Liver (tissue), 10 donors: ENCODE measurements around the gene ZNF18. TPM values are rescaled to one million over a fixed set of nuclear protein-coding genes. Genes with fewer than 3 reads are reported as not detected.

Experiments used
- DNase-seq: peaks from one replicate; pipeline ENCODE4 v3.0.0-alpha.2; 2017; ENCODE audit warnings: low spot score
- H3K27ac ChIP-seq, 2 donors: one replicate each; pipeline ENCODE4 v1.7.0; 2013; ENCODE audit warnings: inconsistent platforms in 2 of 2, low read length in 2 of 2, control low read depth in 1 of 2, low read depth in 1 of 2, mild to moderate bottlenecking in 1 of 2
- H3K27me3 ChIP-seq, 4 donors: one replicate each; pipeline versions ENCODE4 v1.6.1 to v1.7.0; 2013; ENCODE audit warnings: low read length in 3 of 4, inconsistent platforms in 1 of 4, mild to moderate bottlenecking in 1 of 4, moderate library complexity in 1 of 4; ENCODE audit not compliant: control insufficient read depth in 4 of 4, insufficient read depth in 4 of 4
- H3K36me3 ChIP-seq, 4 donors: one replicate each; pipeline versions ENCODE4 v1.6.1 to v1.7.0; 2013; ENCODE audit warnings: low read length in 3 of 4, mild to moderate bottlenecking in 3 of 4, low read depth in 1 of 4, moderate library complexity in 1 of 4; ENCODE audit not compliant: control insufficient read depth in 4 of 4, insufficient read depth in 3 of 4
- H3K4me1 ChIP-seq, 4 donors: one replicate each; pipeline versions ENCODE4 v1.6.1 to v1.7.0; 2013; ENCODE audit warnings: low read length in 3 of 4, mild to moderate bottlenecking in 3 of 4, moderate library complexity in 1 of 4; ENCODE audit not compliant: control insufficient read depth in 4 of 4, insufficient read depth in 4 of 4
- H3K4me3 ChIP-seq, 3 donors: one replicate each; pipeline versions ENCODE4 v1.6.1 to v1.7.0; 2013; ENCODE audit warnings: low read length in 3 of 3, control low read depth in 1 of 3, low read depth in 1 of 3, mild to moderate bottlenecking in 1 of 3
- H3K9ac ChIP-seq, 2 donors: one replicate each; pipeline ENCODE4 v1.7.0; 2013; ENCODE audit warnings: low read length in 2 of 2, mild to moderate bottlenecking in 2 of 2, moderate library complexity in 2 of 2, control low read depth in 1 of 2, low read depth in 1 of 2
- H3K9me3 ChIP-seq, 4 donors: one replicate each; pipeline versions ENCODE4 v1.6.1 to v1.7.0; 2013; ENCODE audit warnings: low read length in 3 of 4; ENCODE audit not compliant: control insufficient read depth in 4 of 4
- HNF4A ChIP-seq, 2 donors: conservative IDR thresholded peaks; 2 replicates each; pipeline ENCODE4 v1.6.1; 2016; ENCODE audit warnings: antibody characterized with exemption in 2 of 2, mild to moderate bottlenecking in 2 of 2
- HNF4G ChIP-seq: IDR thresholded peaks from 2 replicates; pipeline ENCODE4 v1.6.1; 2016; ENCODE audit warnings: antibody characterized with exemption
- NR2F2 ChIP-seq: IDR thresholded peaks from 2 replicates; pipeline ENCODE4 v1.6.1; 2016; ENCODE audit warnings: antibody characterized with exemption
- TAF1 ChIP-seq: conservative IDR thresholded peaks from 2 replicates; pipeline ENCODE4 v1.6.1; 2016; ENCODE audit warnings: antibody characterized with exemption, mild to moderate bottlenecking
- WGBS: extraction: QIAGEN DNeasy Blood & Tissue Kit; methylation state at CpG from one replicate; pipeline ENCODE4 v1.1.7; 2013; 5-methylcytosine and 5-hydroxymethylcytosine counted together
- polyA plus RNA-seq, 2 donors: library from polyadenylated mRNA; stranded (reverse) in 1 of 2; unstranded in 1 of 2; fragments of 200-250 nt in 1 of 2; fragments of >200 nt in 1 of 2; fragmentation: Nextera tagmentation in 1 of 2; extraction: Ambion mirVana in 1 of 2; gene quantifications; one replicate each; pipeline versions ENCODE4 v1.2.1 to v1.2.3, GENCODE V29; 2013 to 2015
- small RNA-seq: library from RNA; depleted of rRNA; stranded (forward); fragments of <200 nt; gene quantifications from one replicate; pipeline ENCODE3, GENCODE V24; 2014
- total RNA-seq, 2 donors: library from RNA; depleted of rRNA; stranded (reverse); fragments of >200 nt; gene quantifications; one replicate each; pipeline ENCODE4 v1.2.3, GENCODE V29; 2014
- donor health status: healthy.
- donor health status: healthy.
- donor health status: healthy.
- donor health status: healthy.
- donor health status: healthy.

The ZNF18 gene
- total and polyA plus RNA-seq, 4 donors, result 2.1 to 4.5 (median 3.5) TPM

DNA sequence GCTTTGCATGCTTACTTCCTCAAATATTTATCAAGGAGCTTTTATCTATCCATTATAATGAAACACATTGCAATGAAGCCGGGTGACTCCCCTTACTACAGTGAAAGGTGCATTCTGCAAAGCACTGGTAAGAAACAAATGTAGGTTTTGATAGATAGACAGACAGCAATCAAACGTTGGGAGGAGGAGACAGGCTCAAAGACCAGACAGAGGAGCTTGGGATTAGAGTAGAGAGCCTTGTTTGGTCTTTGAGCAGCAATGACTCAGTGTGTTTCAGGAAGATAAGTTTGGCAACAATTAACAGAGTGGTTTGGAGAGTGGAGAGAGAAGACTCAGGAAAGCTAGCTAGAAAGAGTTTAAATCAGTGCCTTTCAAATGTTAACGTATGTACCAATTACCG, 68.8 kb downstream of the ZNF18 start:
- 32% methylated on average over 4 of the region's 4 CpGs for WGBS

More for the DNA sequence above, 68.8 kb downstream of the ZNF18 start:
- Histone ChIP-seq H3K9me3 (no peaks in the 10 kb centered on the region), H3K4me1 (no peaks in the 10 kb centered on the region), H3K4me3 (no peak overlapping the region), H3K27ac (no peak overlapping the region), H3K27me3 (no peaks in the 10 kb centered on the region), H3K36me3 (no peaks in the 10 kb centered on the region), H3K9ac (no peak overlapping the region)
- TF ChIP-seq TAF1 (no peak), HNF4A (conservative IDR thresholded peaks at IDR 0.05) (no peak), HNF4G (no peak), NR2F2 (no peak)
- DNase-seq, result no peak

Small RNA genes lying within 50 kb of the gene (small RNA-seq; reads per million reads assigned to genes)
- gene RNU11-2P, result not detected

Other genes starting within 250 kb of the ZNF18 start
- 10 to 100 TPM; 18.9 to 23.8 TPM for gene MAP2K4, start 23.4 kb upstream of the ZNF18 start, total RNA-seq
- 10 to 100 TPM in 1 of 2 donors, 1 to 10 TPM in 1; 9.2 to 10.5 TPM for gene MAP2K4, start 23.4 kb upstream of the ZNF18 start, polyA plus RNA-seq